ENCODE measurements around the gene GIGYF1.
A peak's percentile ranks its signal among the peaks of the same experiment; 100 is the strongest.
"Not testable (repeated sequence)": the region's sequence is repeated elsewhere in the genome, so short reads cannot be mapped to it uniquely, and the experiment has no call there.

GIGYF1 gene

GRCh38 chr7:100708395-100708794, 14.3 kb upstream of the GIGYF1 start:
- Histone ChIP-seq H3K4me1 (ENCODE audit: control insufficient read depth, insufficient read depth, low read length) (peaks cover 21% of the 10 kb centered on the region), H3K9me3 (ENCODE audit: control insufficient read depth in 2 of 2, low read length in 2 of 2) (no peaks in the 10 kb centered on the region), H3K27ac (ENCODE audit: low read length) (no peak overlapping the region), H3K4me3 (ENCODE audit: low read length in 2 of 2) (no peak overlapping the region), H3K9ac (ENCODE audit: low read length in 2 of 2) (no peak overlapping the region), H3K36me3 (ENCODE audit: control insufficient read depth in 2 of 2, insufficient read depth in 2 of 2, low read length in 2 of 2) (no peaks in the 10 kb centered on the region), H3K27me3 (ENCODE audit: control insufficient read depth in 1 of 2, insufficient read depth in 2 of 2, low read length in 2 of 2) (no peaks in the 10 kb centered on the region)

GRCh38 chr7:100706672-100707311, 12.7 kb upstream of the GIGYF1 start:
- Histone ChIP-seq H3K27me3 (ENCODE audit: control insufficient read depth in 1 of 2, insufficient read depth in 2 of 2, low read length in 2 of 2) (no peaks in the 10 kb centered on the region), H3K36me3 (ENCODE audit: control insufficient read depth in 2 of 2, insufficient read depth in 2 of 2, low read length in 2 of 2) (no peaks in the 10 kb centered on the region), H3K4me1 (ENCODE audit: control insufficient read depth, insufficient read depth, low read length) (peaks cover 21% of the 10 kb centered on the region), H3K9me3 (ENCODE audit: control insufficient read depth in 2 of 2, low read length in 2 of 2) (no peaks in the 10 kb centered on the region), H3K9ac (ENCODE audit: low read length in 2 of 2) (peak overlapping the region; percentile 93 to 94), H3K4me3 (ENCODE audit: low read length in 2 of 2) (peak overlapping the region; percentile 92 to 95), H3K27ac (ENCODE audit: low read length) (peak overlapping the region; percentile 91)

- H3K9me3 ChIP-seq (ENCODE audit: control insufficient read depth in 2 of 2, low read length in 2 of 2): no peaks in the 10 kb centered on the region
- peaks cover 21% of the 10 kb centered on the region for H3K4me1 ChIP-seq (ENCODE audit: control insufficient read depth, insufficient read depth, low read length)
- no peaks in the 10 kb centered on the region for H3K36me3 ChIP-seq (ENCODE audit: control insufficient read depth in 2 of 2, insufficient read depth in 2 of 2, low read length in 2 of 2)
- peak within 1 kb of the TSS; percentile 92 to 95 for H3K4me3 ChIP-seq (ENCODE audit: low read length in 2 of 2)
- peak within 1 kb of the TSS; percentile 91 for H3K27ac ChIP-seq (ENCODE audit: low read length)
- no peaks in the 10 kb centered on the region for H3K27me3 ChIP-seq (ENCODE audit: control insufficient read depth in 1 of 2, insufficient read depth in 2 of 2, low read length in 2 of 2)
- peak within 1 kb of the TSS; percentile 93 to 94 for H3K9ac ChIP-seq (ENCODE audit: low read length in 2 of 2)
These were observed 12.0 kb upstream of the GIGYF1 start, which contains the start of gene POP7 for GRCh38 chr7:100705753-100706671. TSS of gene POP7 (plus strand) at chr7:100706121. CDS start at chr7:100706831, 710 bp downstream.

- H3K9me3 ChIP-seq (ENCODE audit: control insufficient read depth in 2 of 2, low read length in 2 of 2): no peaks in the 10 kb centered on the region
- no peaks in the 10 kb centered on the region for H3K27me3 ChIP-seq (ENCODE audit: control insufficient read depth in 1 of 2, insufficient read depth in 2 of 2, low read length in 2 of 2)
- peak overlapping the region; percentile 93 to 94 for H3K9ac ChIP-seq (ENCODE audit: low read length in 2 of 2)
- no peaks in the 10 kb centered on the region for H3K36me3 ChIP-seq (ENCODE audit: control insufficient read depth in 2 of 2, insufficient read depth in 2 of 2, low read length in 2 of 2)
- peak overlapping the region; percentile 91 for H3K27ac ChIP-seq (ENCODE audit: low read length)
- peak overlapping the region; percentile 92 to 95 for H3K4me3 ChIP-seq (ENCODE audit: low read length in 2 of 2)
- peaks cover 21% of the 10 kb centered on the region for H3K4me1 ChIP-seq (ENCODE audit: control insufficient read depth, insufficient read depth, low read length)
These were observed 11.3 kb upstream of the GIGYF1 start for GRCh38 chr7:100705320-100705752.

- not testable (repeated sequence) for H3K4me1 ChIP-seq (ENCODE audit: control insufficient read depth, insufficient read depth, low read length); H3K27me3 ChIP-seq (ENCODE audit: control insufficient read depth in 1 of 2, insufficient read depth in 2 of 2, low read length in 2 of 2); H3K36me3 ChIP-seq (ENCODE audit: control insufficient read depth in 2 of 2, insufficient read depth in 2 of 2, low read length in 2 of 2); H3K9me3 ChIP-seq (ENCODE audit: control insufficient read depth in 2 of 2, low read length in 2 of 2); H3K4me3 ChIP-seq (ENCODE audit: low read length in 2 of 2); H3K27ac ChIP-seq (ENCODE audit: low read length); H3K9ac ChIP-seq (ENCODE audit: low read length in 2 of 2)
These were observed 7.0 kb upstream of the GIGYF1 start for GRCh38 chr7:100701089-100701488.

GRCh38 chr7:100699018-100699417, 5.0 kb upstream of the GIGYF1 start:
- Histone ChIP-seq H3K4me1 (ENCODE audit: control insufficient read depth, insufficient read depth, low read length) (peaks cover 3% of the 10 kb centered on the region), H3K27ac (ENCODE audit: low read length) (no peak overlapping the region), H3K36me3 (ENCODE audit: control insufficient read depth in 2 of 2, insufficient read depth in 2 of 2, low read length in 2 of 2) (no peaks in the 10 kb centered on the region), H3K9ac (ENCODE audit: low read length in 2 of 2) (no peak overlapping the region), H3K4me3 (ENCODE audit: low read length in 2 of 2) (no peak overlapping the region), H3K9me3 (ENCODE audit: control insufficient read depth in 2 of 2, low read length in 2 of 2) (no peaks in the 10 kb centered on the region), H3K27me3 (ENCODE audit: control insufficient read depth in 1 of 2, insufficient read depth in 2 of 2, low read length in 2 of 2) (peaks cover 0 to 2% of the 10 kb centered on the region in 2 donors)

GRCh38 chr7:100696123-100696521, 2.1 kb upstream of the GIGYF1 start:
- Histone ChIP-seq H3K9me3 (ENCODE audit: control insufficient read depth in 2 of 2, low read length in 2 of 2) (no peaks in the 10 kb centered on the region), H3K4me1 (ENCODE audit: control insufficient read depth, insufficient read depth, low read length) (peaks cover 25% of the 10 kb centered on the region), H3K9ac (ENCODE audit: low read length in 2 of 2) (no peak overlapping the region), H3K27ac (ENCODE audit: low read length) (no peak overlapping the region), H3K36me3 (ENCODE audit: control insufficient read depth in 2 of 2, insufficient read depth in 2 of 2, low read length in 2 of 2) (no peaks in the 10 kb centered on the region), H3K4me3 (ENCODE audit: low read length in 2 of 2) (no peak overlapping the region), H3K27me3 (ENCODE audit: control insufficient read depth in 1 of 2, insufficient read depth in 2 of 2, low read length in 2 of 2) (peaks cover 0 to 2% of the 10 kb centered on the region in 2 donors)

- Histone ChIP-seq H3K27ac (ENCODE audit: low read length) (peak overlapping the region; percentile 37), H3K9ac (ENCODE audit: low read length in 2 of 2) (peak overlapping the region; percentile 62 to 80), H3K4me3 (ENCODE audit: low read length in 2 of 2) (peak overlapping the region; percentile 78 to 83), H3K27me3 (ENCODE audit: control insufficient read depth in 1 of 2, insufficient read depth in 2 of 2, low read length in 2 of 2) (no peaks in the 10 kb centered on the region), H3K36me3 (ENCODE audit: control insufficient read depth in 2 of 2, insufficient read depth in 2 of 2, low read length in 2 of 2) (peaks cover 3 to 6% of the 10 kb centered on the region in 2 donors), H3K4me1 (ENCODE audit: control insufficient read depth, insufficient read depth, low read length) (peaks cover 45% of the 10 kb centered on the region), H3K9me3 (ENCODE audit: control insufficient read depth in 2 of 2, low read length in 2 of 2) (no peaks in the 10 kb centered on the region)
These were observed 545 bp downstream of the GIGYF1 start for GRCh38 chr7:100693312-100694097.

- H3K4me1 ChIP-seq (ENCODE audit: control insufficient read depth, insufficient read depth, low read length): peaks cover 47% of the 10 kb centered on the region
- peaks cover 7 to 11% of the 10 kb centered on the region in 2 donors for H3K36me3 ChIP-seq (ENCODE audit: control insufficient read depth in 2 of 2, insufficient read depth in 2 of 2, low read length in 2 of 2)
- peak overlapping the region; percentile 62 to 80 for H3K9ac ChIP-seq (ENCODE audit: low read length in 2 of 2)
- no peaks in the 10 kb centered on the region for H3K27me3 ChIP-seq (ENCODE audit: control insufficient read depth in 1 of 2, insufficient read depth in 2 of 2, low read length in 2 of 2)
- H3K27ac ChIP-seq (ENCODE audit: low read length): no peak overlapping the region
- peak overlapping the region; percentile 78 to 83 for H3K4me3 ChIP-seq (ENCODE audit: low read length in 2 of 2)
- H3K9me3 ChIP-seq (ENCODE audit: control insufficient read depth in 2 of 2, low read length in 2 of 2): no peaks in the 10 kb centered on the region
These were observed 1.5 kb downstream of the GIGYF1 start for GRCh38 chr7:100692578-100692961.

Data from stomach smooth muscle (tissue), 2 donors.